Esophagus (tissue), 2 donors: ENCODE data around the gene KRTDAP. TPM values are rescaled to one million over a fixed set of nuclear protein-coding genes. Genes with fewer than 3 reads are reported as not detected.

Source experiments
- H3K27ac ChIP-seq, 2 donors: one replicate each; pipeline ENCODE4 v1.5.1; 2013; ENCODE audit warnings: low read depth in 2 of 2, mild to moderate bottlenecking in 2 of 2, inconsistent platforms in 1 of 2, low read length in 1 of 2, moderate library complexity in 1 of 2
- H3K27me3 ChIP-seq, 2 donors: one replicate each; pipeline ENCODE4 v1.6.1; 2013; ENCODE audit warnings: low read length in 2 of 2, control low read depth in 1 of 2, mild to moderate bottlenecking in 1 of 2; ENCODE audit not compliant: insufficient read depth in 2 of 2, control insufficient read depth in 1 of 2
- H3K36me3 ChIP-seq, 2 donors: one replicate each; pipeline ENCODE4 v1.6.1; 2013; ENCODE audit warnings: low read length in 1 of 2; ENCODE audit not compliant: control insufficient read depth in 2 of 2, insufficient read depth in 2 of 2
- H3K4me1 ChIP-seq, 2 donors: one replicate each; pipeline ENCODE4 v1.6.1; 2013; ENCODE audit warnings: low read length in 1 of 2; ENCODE audit not compliant: control insufficient read depth in 2 of 2, insufficient read depth in 2 of 2
- H3K4me3 ChIP-seq, 2 donors: one replicate each; pipeline ENCODE4 v1.5.1; 2013; ENCODE audit warnings: low read length in 2 of 2, mild to moderate bottlenecking in 2 of 2, low read depth in 1 of 2, moderate library complexity in 1 of 2
- H3K9me3 ChIP-seq, 2 donors: one replicate each; pipeline ENCODE4 v1.6.1; 2013; ENCODE audit warnings: mild to moderate bottlenecking in 2 of 2, low read depth in 1 of 2, low read length in 1 of 2, moderate library complexity in 1 of 2; ENCODE audit not compliant: control insufficient read depth in 2 of 2, insufficient read depth in 1 of 2
- WGBS, 2 donors: extraction: QIAGEN DNeasy Blood & Tissue Kit; methylation state at CpG; one replicate each; pipeline ENCODE4 v1.1.7; 2013; 5-methylcytosine and 5-hydroxymethylcytosine counted together
- polyA plus RNA-seq, 2 donors: library from polyadenylated mRNA; stranded (reverse); fragments of 200-250 nt; gene quantifications; one replicate each; pipeline ENCODE4 v1.2.3, GENCODE V29; 2013
- donor health status: healthy with polysubstance abuse.
- donor health status: Bipolar disorder and iron deficiency.

KRTDAP gene
- polyA plus RNA-seq, 2 donors = 109 to 238 TPM

- peaks cover 0 to 21% of the 10 kb centered on the region in 2 donors for H3K4me1 ChIP-seq
- H3K36me3 ChIP-seq = no peaks in the 10 kb centered on the region
- no peak overlapping the region for H3K4me3 ChIP-seq
- WGBS, 2 donors = 19 to 20% methylated on average over 16 to 20 of the region's 20 CpGs
- peaks cover 0 to 3% of the 10 kb centered on the region in 2 donors for H3K9me3 ChIP-seq
- no peaks in the 10 kb centered on the region for H3K27me3 ChIP-seq
- H3K27ac ChIP-seq = peak overlapping the region; percentile 49 to 84
Observed at GRCh38 chr19:35514282-35514809, 24.1 kb upstream of the KRTDAP start.

- Histone ChIP-seq H3K4me1 (peaks cover 0 to 21% of the 10 kb centered on the region in 2 donors), H3K27ac (peak within 1 kb of the TSS; percentile 49 to 84), H3K36me3 (no peaks in the 10 kb centered on the region), H3K4me3 (peak within 1 kb of the TSS in 1 of 2 donors; percentile 14), H3K9me3 (peaks cover 0 to 3% of the 10 kb centered on the region in 2 donors), H3K27me3 (no peaks in the 10 kb centered on the region)
- 20 to 31% methylated on average over 12 to 15 of the region's 15 CpGs for WGBS, 2 donors
Observed at GRCh38 chr19:35513628-35514281, 23.5 kb upstream of the KRTDAP start, which contains the start of gene DMKN. TSS of gene DMKN (minus strand) at chr19:35513649. CDS start at chr19:35513475, 174 bp downstream.

GRCh38 chr19:35512831-35513627 is 22.8 kb upstream of the KRTDAP start:
- WGBS, 2 donors = 76 to 81% methylated on average over 15 of the region's 15 CpGs
- peak overlapping the region in 1 of 2 donors; percentile 27 for H3K27ac ChIP-seq
- H3K9me3 ChIP-seq = peaks cover 0 to 3% of the 10 kb centered on the region in 2 donors
- no peaks in the 10 kb centered on the region for H3K36me3 ChIP-seq
- H3K27me3 ChIP-seq = no peaks in the 10 kb centered on the region
- H3K4me3 ChIP-seq = peak overlapping the region in 1 of 2 donors; percentile 14
- H3K4me1 ChIP-seq = peaks cover 0 to 21% of the 10 kb centered on the region in 2 donors

GRCh38 chr19:35511337-35511736 is 21.1 kb upstream of the KRTDAP start:
- Histone ChIP-seq H3K27ac (no peak overlapping the region), H3K4me3 (no peak overlapping the region), H3K27me3 (no peaks in the 10 kb centered on the region), H3K9me3 (peaks cover 0 to 3% of the 10 kb centered on the region in 2 donors), H3K36me3 (no peaks in the 10 kb centered on the region), H3K4me1 (peaks cover 0 to 21% of the 10 kb centered on the region in 2 donors)
- WGBS, 2 donors = 68 to 76% methylated on average over 5 to 7 of the region's 7 CpGs

- H3K27ac ChIP-seq = peak overlapping the region; percentile 52 to 92
- 7 to 8% methylated on average over 15 of the region's 15 CpGs for WGBS, 2 donors
- peak overlapping the region; percentile 36 to 49 for H3K4me3 ChIP-seq
- peaks cover 0 to 21% of the 10 kb centered on the region in 2 donors for H3K4me1 ChIP-seq
- H3K27me3 ChIP-seq = no peaks in the 10 kb centered on the region
- peaks cover 0 to 3% of the 10 kb centered on the region in 2 donors for H3K9me3 ChIP-seq
- H3K36me3 ChIP-seq = no peaks in the 10 kb centered on the region
Observed at GRCh38 chr19:35510626-35510964, 20.3 kb upstream of the KRTDAP start.

- 1% methylated on average over 39 of the region's 39 CpGs for WGBS, 2 donors
- Histone ChIP-seq H3K4me1 (peaks cover 0 to 21% of the 10 kb centered on the region in 2 donors), H3K4me3 (peak overlapping the region; percentile 36 to 49), H3K27me3 (no peaks in the 10 kb centered on the region), H3K9me3 (peaks cover 0 to 3% of the 10 kb centered on the region in 2 donors), H3K27ac (peak overlapping the region; percentile 77 to 92), H3K36me3 (peaks cover 0 to 5% of the 10 kb centered on the region in 2 donors)
Observed at GRCh38 chr19:35509861-35510625, 19.8 kb upstream of the KRTDAP start.

GRCh38 chr19:35509018-35509652 is 18.9 kb upstream of the KRTDAP start:
- Histone ChIP-seq H3K4me3 (peak overlapping the region in 1 of 2 donors; percentile 49), H3K4me1 (peaks cover 0 to 21% of the 10 kb centered on the region in 2 donors), H3K9me3 (peaks cover 0 to under 1% of the 10 kb centered on the region in 2 donors), H3K27ac (peak overlapping the region; percentile 77 to 92), H3K27me3 (no peaks in the 10 kb centered on the region), H3K36me3 (peaks cover 0 to 6% of the 10 kb centered on the region in 2 donors)
- 18% methylated on average over 12 of the region's 12 CpGs for WGBS, 2 donors

- Histone ChIP-seq H3K36me3 (peaks cover 0 to 6% of the 10 kb centered on the region in 2 donors), H3K27me3 (no peaks in the 10 kb centered on the region), H3K9me3 (no peaks in the 10 kb centered on the region), H3K27ac (no peak overlapping the region), H3K4me3 (no peak overlapping the region), H3K4me1 (peaks cover 0 to 17% of the 10 kb centered on the region in 2 donors)
- WGBS, 2 donors = 87 to 90% methylated on average over 3 of the region's 3 CpGs
Observed at GRCh38 chr19:35508129-35508528, 17.9 kb upstream of the KRTDAP start.
